PC-3 (cell line): ENCODE data around the gene STXBP5. TPM values are rescaled to one million over a fixed set of nuclear protein-coding genes. Genes with fewer than 3 reads are reported as not detected.

ENCODE experiments used
- ATAC-seq: fragments of 200-7000 bp; cut with Tn5 transposase; 2 replicates; pipeline ENCODE4 v1.9.1; 2020; ENCODE audit warnings: mild to moderate bottlenecking, moderate library complexity
- Bru-seq: library from RNA; stranded (reverse); fragments of 400-500 nt; gene quantifications from one replicate; lab custom pipeline; 2021; lab: Mats Ljungman, UMichigan
- BruChase-seq, 2 experiments: library from RNA; stranded (reverse); fragments of 400-500 nt; gene quantifications; one replicate each; lab custom pipeline; 2021; lab: Mats Ljungman, UMichigan
- BruUV-seq: library from RNA; stranded (reverse); fragments of 400-500 nt; replicated peaks from 2 replicates; lab custom pipeline; 2021; lab: Mats Ljungman, UMichigan
- CTCF ChIA-PET: fragments of 300-600 bp; sonication (Branson Sonifier 250); formaldehyde crosslinking; loops from one replicate; lab custom pipeline; 2022; ENCODE audit warnings: antibody characterized with exemption; lab: Charles Lee
- POLR2A ChIA-PET: fragments of 300-600 bp; sonication (Branson Sonifier 250); formaldehyde crosslinking; loops from one replicate; lab custom pipeline; 2022; ENCODE audit warnings: antibody characterized with exemption; ENCODE audit not compliant: unreplicated experiment; lab: Charles Lee
- DNase-seq: peaks from one replicate; pipeline ENCODE4 v3.0.0-alpha.2; 2015
- H2AFZ ChIP-seq: fragments of 300-600 bp; sonication (generic); 2 replicates; pipeline ENCODE4 v1.6.0; 2016; ENCODE audit warnings: antibody characterized with exemption, low read length
- H3F3A ChIP-seq: fragments of 300-600 bp; sonication (generic); one replicate; pipeline ENCODE4 v1.6.0; 2017; ENCODE audit warnings: antibody characterized with exemption, low read length, control low read depth, mild to moderate bottlenecking; ENCODE audit not compliant: unreplicated experiment
- H3K27ac ChIP-seq: fragments of 300-600 bp; sonication (generic); 2 replicates; pipeline ENCODE4 v1.5.1; 2016; ENCODE audit warnings: mild to moderate bottlenecking, low read length
- H3K27me3 ChIP-seq: fragments of 300-600 bp; sonication (generic); 2 replicates; pipeline ENCODE4 v1.6.1; 2016; ENCODE audit warnings: low read length, mixed read lengths
- H3K36me3 ChIP-seq: fragments of 300-600 bp; sonication (generic); 2 replicates; pipeline ENCODE4 v1.6.1; 2016; ENCODE audit warnings: low read depth, mixed run types, low read length, mixed read lengths
- H3K4me1 ChIP-seq: fragments of 300-600 bp; sonication (generic); 2 replicates; pipeline ENCODE4 v1.5.1; 2016; ENCODE audit warnings: low read length; ENCODE audit not compliant: insufficient read depth
- H3K4me2 ChIP-seq: fragments of 300-600 bp; sonication (generic); 2 replicates; pipeline ENCODE4 v1.6.0; 2016; ENCODE audit warnings: low read length
- H3K4me3 ChIP-seq: fragments of 300-600 bp; sonication (generic); 2 replicates; pipeline ENCODE4 v1.5.1; 2016; ENCODE audit warnings: mild to moderate bottlenecking, low read length, mixed read lengths
- H3K79me2 ChIP-seq: fragments of 300-600 bp; sonication (generic); 2 replicates; pipeline ENCODE4 v1.6.1; 2017; ENCODE audit warnings: low read length, mixed read lengths
- H3K9ac ChIP-seq: fragments of 300-600 bp; sonication (generic); 2 replicates; pipeline ENCODE4 v1.6.0; 2016; ENCODE audit warnings: mild to moderate bottlenecking, low read length
- H3K9me2 ChIP-seq: fragments of 300-600 bp; sonication (generic); replicated peaks from 2 replicates; pipeline ENCODE4 v1.6.1; 2016; ENCODE audit warnings: mixed run types, low read length, mixed read lengths
- H3K9me3 ChIP-seq: fragments of 300-600 bp; sonication (generic); 2 replicates; pipeline ENCODE4 v1.6.1; 2016; ENCODE audit warnings: low read length, mixed read lengths
- H4K20me1 ChIP-seq: fragments of 300-600 bp; sonication (generic); 2 replicates; pipeline ENCODE4 v1.6.1; 2016; ENCODE audit warnings: low read length, mixed read lengths
- CTCF ChIP-seq: fragments of 300-600 bp; sonication (generic); conservative IDR thresholded peaks from 2 replicates; pipeline ENCODE4 v1.5.1; 2017; ENCODE audit warnings: antibody characterized with exemption, low read depth, mild to moderate bottlenecking, low read length
- EZH2 ChIP-seq: fragments of 300-600 bp; sonication (generic); IDR thresholded peaks from one replicate; pipeline ENCODE4 v1.6.1; 2017; ENCODE audit warnings: antibody characterized with exemption, mild to moderate bottlenecking, low read length; ENCODE audit not compliant: unreplicated experiment
- EZH2phosphoT487 ChIP-seq: fragments of 300-600 bp; sonication (generic); IDR thresholded peaks from 2 replicates; pipeline ENCODE4 v1.6.1; 2018; ENCODE audit warnings: mild to moderate bottlenecking, antibody characterized with exemption, low read length, borderline replicate concordance
- intact Hi-C: fragments of 100-400 bp; cut with micrococcal nuclease; formaldehyde crosslinking; loops from 2 replicates; pipeline ENCODE4 v1.9.0; 2023
- long read RNA-seq: library from polyadenylated mRNA; unstranded; transcript quantifications from one replicate; pipeline ENCODE4 v2.0.0, GENCODE V29; 2021; ENCODE audit not compliant: unreplicated experiment
- total RNA-seq: library from RNA; depleted of rRNA; stranded (reverse); fragments of >200 nt; gene quantifications from 2 replicates; pipeline ENCODE4 v1.2.3, GENCODE V29; 2014; rRNA removed

The STXBP5 gene
- total RNA-seq: 12.9 and 18.4 TPM in 2 replicates
- Bru-seq, nascent RNA: percentile 81 among the genes with signal in this experiment
- BruChase-seq, experiment 1, labeled RNA remaining after a 6-hour chase: percentile 69 among the genes with signal in this experiment
- BruChase-seq, experiment 2, labeled RNA remaining after a 2-hour chase: percentile 82 among the genes with signal in this experiment
- long read RNA-seq, full-length matches to known transcripts: 19 of 59 reads
- long read RNA-seq, partial matches to known transcripts: 18 of 59 reads
- long read RNA-seq, other reads (novel, unspliced or antisense): 22 of 59 reads

- H3K4me3 ChIP-seq: peak within 1 kb of the TSS; percentile 94
- H2AFZ ChIP-seq: peak within 1 kb of the TSS; percentile 97
- BruUV-seq: no TSS peak
- peak within 1 kb of the TSS; percentile 69 for H3K27ac ChIP-seq
- no peaks in the 10 kb centered on the region for H4K20me1 ChIP-seq
- ChIA-PET POLR2A (interaction anchor here (0.6 kb wide), 1 partner anchor 27 kb away, joined by 3 read pairs; no protein-coding TSS in a partner anchor), CTCF (no interaction called here)
- H3K4me2 ChIP-seq: peak within 1 kb of the TSS; percentile 100
- ATAC-seq (peak; percentile 14), DNase-seq (peak; percentile 30)
- no peaks in the 10 kb centered on the region for H3K27me3 ChIP-seq
- H3K36me3 ChIP-seq: no peaks in the 10 kb centered on the region
- no peak for TF ChIP-seq CTCF
- no peak for TF ChIP-seq EZH2
- TF ChIP-seq EZH2phosphoT487: no peak
- no peaks in the 10 kb centered on the region for H3F3A ChIP-seq
- peaks cover 56% of the 10 kb centered on the region for H3K79me2 ChIP-seq
- no peaks in the 10 kb centered on the region for H3K9me2 ChIP-seq
- no peaks in the 10 kb centered on the region for H3K9me3 ChIP-seq
- intact Hi-C loops: loop anchor here (10.0 kb wide), 1 partner anchor 81 kb away; no protein-coding TSS in a partner anchor
- H3K4me1 ChIP-seq: peaks cover 22% of the 10 kb centered on the region
- peak within 1 kb of the TSS; percentile 93 for H3K9ac ChIP-seq
These were observed at the start of gene STXBP5 for GRCh38 chr6:147204060-147204785. STXBP5 (plus strand) TSS chr6:147204417; CDS start chr6:147204533, 116 bp downstream.

- Histone ChIP-seq H3K4me3 (peak overlapping the region; percentile 27; the same call in 1 of the 2 replicates), H4K20me1 (no peaks in the 10 kb centered on the region), H3K27me3 (no peaks in the 10 kb centered on the region), H3K79me2 (no peaks in the 10 kb centered on the region), H3K36me3 (no peaks in the 10 kb centered on the region), H3F3A (no peaks in the 10 kb centered on the region), H2AFZ (no peak overlapping the region), H3K9me2 (no peaks in the 10 kb centered on the region), H3K27ac (peak overlapping the region; percentile 91), H3K4me2 (peak overlapping the region; percentile 73), H3K9ac (peak overlapping the region; percentile 67), H3K4me1 (peaks cover 28% of the 10 kb centered on the region), H3K9me3 (no peaks in the 10 kb centered on the region)
- ATAC-seq: peak; percentile 97
- DNase-seq: peak; percentile 94
- CTCF ChIA-PET: no interaction called here
- no TSS peak for BruUV-seq
- intact Hi-C loops: loop anchor here (2.0 to 5.0 kb wide), 3 partner anchors 26 to 242 kb away; no protein-coding TSS in a partner anchor
- POLR2A ChIA-PET: no interaction called here
- TF ChIP-seq EZH2phosphoT487 (no peak), CTCF (no peak), EZH2 (no peak)
These were observed 49.8 kb upstream of the STXBP5 start for GRCh38 chr6:147154454-147154853.
